GM12878 (cell line): ENCODE results near the gene ARMC6. TPM values are rescaled to one million over a fixed set of nuclear protein-coding genes. Genes with fewer than 3 reads are reported as not detected.

Experiments
- ATAC-seq: fragments of 200-7000 bp; cut with Tn5 transposase; 3 replicates; pipeline ENCODE4 v1.9.1; 2020; ENCODE audit warnings: mild to moderate bottlenecking, moderate library complexity
- BruUV-seq: library from RNA; stranded (reverse); fragments of 400-500 nt; replicated peaks from 2 replicates; lab custom pipeline; 2021; lab: Mats Ljungman, UMichigan
- CTCF ChIA-PET: fragments of 300-600 bp; sonication (Branson Sonifier 250); formaldehyde crosslinking; extraction: SDS; loops from one replicate; lab custom pipeline; 2021; ENCODE audit warnings: inconsistent platforms; lab: Yijun Ruan, JAX
- POLR2A ChIA-PET: fragments of 350-600 bp; formaldehyde crosslinking; extraction: SDS; loops from one replicate; lab custom pipeline; 2021; ENCODE audit warnings: inconsistent platforms; lab: Charles Lee
- RAD21 ChIA-PET: fragments of 300-600 bp; sonication (Branson Sonifier 250); formaldehyde crosslinking; loops from one replicate; lab custom pipeline; 2023; ENCODE audit warnings: antibody characterized with exemption; ENCODE audit not compliant: unreplicated experiment; lab: Charles Lee
- SMC1A ChIA-PET: fragments of 300-600 bp; sonication (Branson Sonifier 250); formaldehyde crosslinking; loops from one replicate; lab custom pipeline; 2023; ENCODE audit not compliant: unreplicated experiment, uncharacterized antibody; lab: Charles Lee
- DNase-seq: peaks from one replicate; pipeline ENCODE4 v3.0.0-alpha.2; 2011; ENCODE audit warnings: low read depth, low spot score
- FAIRE-seq: peaks from 3 replicates; lab custom pipeline; 2011; peaks lifted over from hg19 to GRCh38; lab: Jason Lieb, UNC
- H2AFZ ChIP-seq: 2 replicates; pipeline ENCODE4 v1.6.0; 2011; ENCODE audit warnings: low read depth, low read length, control low read depth; ENCODE audit not compliant: control insufficient read depth
- H3K27ac ChIP-seq: 2 replicates; pipeline ENCODE4 v1.5.1; 2011; ENCODE audit warnings: control low read depth; ENCODE audit not compliant: control insufficient read depth, insufficient read depth
- H3K27me3 ChIP-seq, 2 experiments: replicated peaks in 1 of 2; 2 replicates each; pipeline versions ENCODE4 v1.6.0 to v1.6.1; 2011; ENCODE audit warnings: low read length in 1 of 2; ENCODE audit not compliant: control insufficient read depth in 2 of 2, insufficient read depth in 2 of 2
- H3K36me3 ChIP-seq, 2 experiments: 2 replicates each; pipeline ENCODE4 v1.5.1; 2011; ENCODE audit warnings: low read length in 1 of 2; ENCODE audit not compliant: control insufficient read depth in 2 of 2, insufficient read depth in 2 of 2
- H3K4me1 ChIP-seq: 2 replicates; pipeline ENCODE4 v1.6.1; 2011; ENCODE audit warnings: mild to moderate bottlenecking, low read length, moderate library complexity, mixed read lengths; ENCODE audit not compliant: control insufficient read depth, insufficient read depth
- H3K4me2 ChIP-seq: 2 replicates; pipeline ENCODE4 v1.6.0; 2011; ENCODE audit warnings: control low read depth; ENCODE audit not compliant: control insufficient read depth, insufficient read depth
- H3K4me3 ChIP-seq: fragments of 200-600 bp; sonication (generic); 2 replicates; pipeline ENCODE4 v1.5.1; 2016
- H3K79me2 ChIP-seq: 2 replicates; pipeline ENCODE4 v1.6.0; 2011; ENCODE audit warnings: low read length; ENCODE audit not compliant: control insufficient read depth, insufficient read depth
- H3K9ac ChIP-seq: 2 replicates; pipeline ENCODE4 v1.8.0; 2011; ENCODE audit warnings: low read length, control low read depth, mixed read lengths; ENCODE audit not compliant: control insufficient read depth, insufficient read depth
- H3K9me3 ChIP-seq: replicated peaks from 3 replicates; pipeline ENCODE4 v1.5.1; 2011; ENCODE audit warnings: mild to moderate bottlenecking, low read length; ENCODE audit not compliant: control insufficient read depth, insufficient read depth
- H4K20me1 ChIP-seq: 2 replicates; pipeline ENCODE4 v1.6.0; 2011; ENCODE audit not compliant: control insufficient read depth, insufficient read depth
- CHD4 ChIP-seq: fragments of 200-600 bp; sonication (generic); IDR thresholded peaks from 2 replicates; pipeline ENCODE4 v1.6.1; 2016; ENCODE audit warnings: mild to moderate bottlenecking
- CUX1 ChIP-seq: IDR thresholded peaks from 2 replicates; pipeline ENCODE4 v1.6.1; 2012; ENCODE audit warnings: improper control_type of control experiment, low read depth, low read length; ENCODE audit not compliant: insufficient replicate concordance
- FOXM1 ChIP-seq: IDR thresholded peaks from 2 replicates; pipeline ENCODE4 v1.6.1; 2012; ENCODE audit warnings: low read depth, mild to moderate bottlenecking, inconsistent platforms, low read length, moderate library complexity
- MLLT1 ChIP-seq: fragments of 450-650 bp; IDR thresholded peaks from 2 replicates; pipeline ENCODE4 v1.6.1; 2016; ENCODE audit warnings: mild to moderate bottlenecking
- SUPT20H ChIP-seq: IDR thresholded peaks from 2 replicates; pipeline ENCODE4 v1.6.1; 2011; ENCODE audit warnings: low read depth, mild to moderate bottlenecking, low read length, moderate library complexity, borderline replicate concordance; ENCODE audit not compliant: control insufficient read depth
- TBL1XR1 ChIP-seq: IDR thresholded peaks from 2 replicates; pipeline ENCODE4 v1.6.1; 2012; ENCODE audit warnings: low read depth, low read length, improper control_type of control experiment
- ZNF24 ChIP-seq: fragments of 450-650 bp; IDR thresholded peaks from 2 replicates; pipeline ENCODE4 v1.6.1; 2017; ENCODE audit warnings: antibody characterized with exemption, mild to moderate bottlenecking
- ZSCAN29 ChIP-seq: fragments of 450-650 bp; IDR thresholded peaks from 2 replicates; pipeline ENCODE4 v1.6.1; 2017; ENCODE audit warnings: mild to moderate bottlenecking, moderate library complexity
- WGBS: methylation state at CpG from one replicate; pipeline ENCODE4 v1.1.6; 2016; ENCODE audit warnings: low lambda C conversion rate; ENCODE audit not compliant: insufficient replicate concordance, insufficient coverage; ENCODE audit errors: missing lambda C conversion rate; 5-methylcytosine and 5-hydroxymethylcytosine counted together
- in situ Hi-C: fragments of 300-500 bp; cut with MboI; formaldehyde crosslinking; loops from 9 replicates; pipeline ENCODE4 v1.14.3; 2018; ENCODE audit warnings: mixed read lengths
- intact Hi-C: fragments of 100-400 bp; cut with micrococcal nuclease; formaldehyde crosslinking; loops from one replicate; pipeline ENCODE4 v1.14.2; 2022; ENCODE audit not compliant: unreplicated experiment
- polyA plus RNA-seq, 11 experiments: library from polyadenylated mRNA; depleted of rRNA in 4 of 11; unstranded in 6 of 11; stranded (reverse) in 5 of 11; fragments of >200 nt; fragmentation: Nextera tagmentation in 4 of 11; fragmentation: Illumina TruSeq in 1 of 11; extraction: Ambion mirVana in 4 of 11; extraction: Trizol in 1 of 11; gene quantifications; 1 replicate in 1 of 11; 2 replicates in 10 of 11; pipeline versions ENCODE4 v1.2.1 to v1.2.3, GENCODE V29; 2011 to 2016; ENCODE audit warnings: inconsistent platforms in 2 of 11, missing spikeins in 2 of 11, low read depth in 1 of 11
- total RNA-seq, 4 experiments: library from RNA; depleted of rRNA in 3 of 4; stranded (reverse); fragments of >200 nt in 3 of 4; fragmentation: Illumina TruSeq in 1 of 4; extraction: Trizol in 1 of 4; gene quantifications; 2 replicates each; pipeline versions ENCODE4 v1.2.1 to v1.2.3, GENCODE V29; 2013 to 2021
- TF ChIP-seq, protein P1 (sequence below): fragments of 150-350 bp; IDR thresholded peaks from 2 replicates; pipeline ENCODE4 v1.6.1; 2014; ENCODE audit warnings: mild to moderate bottlenecking, low read depth, low read length
- TF ChIP-seq, protein P2 (sequence below): fragments of 450-650 bp; IDR thresholded peaks from 2 replicates; pipeline ENCODE4 v1.6.1; 2018; ENCODE audit warnings: borderline replicate concordance, mild to moderate bottlenecking; ENCODE audit not compliant: partially characterized antibody
- TF ChIP-seq, protein P3 (sequence below): IDR thresholded peaks from 2 replicates; pipeline ENCODE4 v1.6.1; 2012; ENCODE audit warnings: low read length, inconsistent platforms

Gene ARMC6
- total and polyA plus RNA-seq, 10 of the 15 experiments (the other 5 are each of a cell fraction or from before 2014, with no cell fraction given) = 1.1 to 64.4 (median 41.6) TPM

GRCh38 chr19:19042732-19043280 lies 9.4 kb downstream of the ARMC6 start:
- ChIA-PET SMC1A (no interaction called here), POLR2A (no interaction called here), CTCF (no interaction called here), RAD21 (no interaction called here)
- intact Hi-C loops = no loop called here
- H3K9ac ChIP-seq = no peak overlapping the region
- no peaks in the 10 kb centered on the region for H4K20me1 ChIP-seq
- WGBS = 79% methylated on average over 13 of the region's 13 CpGs
- in situ Hi-C loops = no loop called here
- no peaks in the 10 kb centered on the region for H3K4me1 ChIP-seq
- peaks cover 4 to 18% of the 10 kb centered on the region in 2 experiments; a peak in 3 of 4 replicates for H3K36me3 ChIP-seq
- H3K4me3 ChIP-seq = no peak overlapping the region
- no peak overlapping the region for H3K27ac ChIP-seq
- no peak for FAIRE-seq
- no peak for DNase-seq
- no peaks in the 10 kb centered on the region for H3K27me3 ChIP-seq
- no TSS peak for BruUV-seq
- peaks cover 2% of the 10 kb centered on the region for H3K79me2 ChIP-seq
- peaks cover under 1% of the 10 kb centered on the region; the same call in 1 of the 3 replicates for H3K9me3 ChIP-seq
- no peak overlapping the region for H3K4me2 ChIP-seq
- no peak for ATAC-seq
- H2AFZ ChIP-seq = no peak overlapping the region
- TF ChIP-seq ZSCAN29 (no peak), TBL1XR1 (no peak), FOXM1 (no peak), SUPT20H (no peak), ZNF24 (no peak), CHD4 (no peak), CUX1 (no peak), MLLT1 (no peak)
- TF ChIP-seq, protein P1, sequence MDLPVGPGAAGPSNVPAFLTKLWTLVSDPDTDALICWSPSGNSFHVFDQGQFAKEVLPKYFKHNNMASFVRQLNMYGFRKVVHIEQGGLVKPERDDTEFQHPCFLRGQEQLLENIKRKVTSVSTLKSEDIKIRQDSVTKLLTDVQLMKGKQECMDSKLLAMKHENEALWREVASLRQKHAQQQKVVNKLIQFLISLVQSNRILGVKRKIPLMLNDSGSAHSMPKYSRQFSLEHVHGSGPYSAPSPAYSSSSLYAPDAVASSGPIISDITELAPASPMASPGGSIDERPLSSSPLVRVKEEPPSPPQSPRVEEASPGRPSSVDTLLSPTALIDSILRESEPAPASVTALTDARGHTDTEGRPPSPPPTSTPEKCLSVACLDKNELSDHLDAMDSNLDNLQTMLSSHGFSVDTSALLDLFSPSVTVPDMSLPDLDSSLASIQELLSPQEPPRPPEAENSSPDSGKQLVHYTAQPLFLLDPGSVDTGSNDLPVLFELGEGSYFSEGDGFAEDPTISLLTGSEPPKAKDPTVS = no peak
- TF ChIP-seq, protein P2, sequence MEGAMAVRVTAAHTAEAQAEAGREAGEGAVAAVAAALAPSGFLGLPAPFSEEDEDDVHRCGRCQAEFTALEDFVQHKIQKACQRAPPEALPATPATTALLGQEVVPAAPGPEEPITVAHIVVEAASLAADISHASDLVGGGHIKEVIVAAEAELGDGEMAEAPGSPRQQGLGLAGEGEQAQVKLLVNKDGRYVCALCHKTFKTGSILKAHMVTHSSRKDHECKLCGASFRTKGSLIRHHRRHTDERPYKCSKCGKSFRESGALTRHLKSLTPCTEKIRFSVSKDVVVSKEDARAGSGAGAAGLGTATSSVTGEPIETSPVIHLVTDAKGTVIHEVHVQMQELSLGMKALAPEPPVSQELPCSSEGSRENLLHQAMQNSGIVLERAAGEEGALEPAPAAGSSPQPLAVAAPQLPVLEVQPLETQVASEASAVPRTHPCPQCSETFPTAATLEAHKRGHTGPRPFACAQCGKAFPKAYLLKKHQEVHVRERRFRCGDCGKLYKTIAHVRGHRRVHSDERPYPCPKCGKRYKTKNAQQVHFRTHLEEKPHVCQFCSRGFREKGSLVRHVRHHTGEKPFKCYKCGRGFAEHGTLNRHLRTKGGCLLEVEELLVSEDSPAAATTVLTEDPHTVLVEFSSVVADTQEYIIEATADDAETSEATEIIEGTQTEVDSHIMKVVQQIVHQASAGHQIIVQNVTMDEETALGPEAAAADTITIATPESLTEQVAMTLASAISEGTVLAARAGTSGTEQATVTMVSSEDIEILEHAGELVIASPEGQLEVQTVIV = no peak
- TF ChIP-seq, protein P3, sequence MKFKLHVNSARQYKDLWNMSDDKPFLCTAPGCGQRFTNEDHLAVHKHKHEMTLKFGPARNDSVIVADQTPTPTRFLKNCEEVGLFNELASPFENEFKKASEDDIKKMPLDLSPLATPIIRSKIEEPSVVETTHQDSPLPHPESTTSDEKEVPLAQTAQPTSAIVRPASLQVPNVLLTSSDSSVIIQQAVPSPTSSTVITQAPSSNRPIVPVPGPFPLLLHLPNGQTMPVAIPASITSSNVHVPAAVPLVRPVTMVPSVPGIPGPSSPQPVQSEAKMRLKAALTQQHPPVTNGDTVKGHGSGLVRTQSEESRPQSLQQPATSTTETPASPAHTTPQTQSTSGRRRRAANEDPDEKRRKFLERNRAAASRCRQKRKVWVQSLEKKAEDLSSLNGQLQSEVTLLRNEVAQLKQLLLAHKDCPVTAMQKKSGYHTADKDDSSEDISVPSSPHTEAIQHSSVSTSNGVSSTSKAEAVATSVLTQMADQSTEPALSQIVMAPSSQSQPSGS = no peak
